ENCODE results near the gene RETREG2. TPM values are rescaled to one million over a fixed set of nuclear protein-coding genes. Genes with fewer than 3 reads are reported as not detected.

Gene RETREG2
- total RNA-seq, 1 experiment from 2014 or later, result 69.9 TPM

DNA sequence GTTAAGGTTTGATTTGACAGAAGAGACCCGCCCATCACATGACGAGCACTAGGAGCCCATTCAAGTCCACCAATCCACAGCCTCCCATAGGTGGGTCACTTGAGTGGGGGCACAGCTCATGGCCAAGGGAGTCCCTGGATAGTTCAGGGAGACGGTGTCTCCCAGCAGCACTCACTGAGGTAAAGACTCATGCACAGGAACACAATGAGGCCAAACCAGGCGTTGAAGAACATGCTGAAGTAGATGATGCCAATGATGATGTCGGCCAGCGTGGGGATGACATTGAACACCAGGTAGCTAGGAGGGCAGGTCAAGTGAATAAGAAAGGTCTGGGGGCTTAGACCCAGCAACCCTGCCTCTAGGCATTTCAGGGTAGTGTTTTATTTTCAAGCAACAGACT, 36.7 kb downstream of the RETREG2 start:
- no peak for DNase-seq (ENCODE audit: low read depth)

DNA sequence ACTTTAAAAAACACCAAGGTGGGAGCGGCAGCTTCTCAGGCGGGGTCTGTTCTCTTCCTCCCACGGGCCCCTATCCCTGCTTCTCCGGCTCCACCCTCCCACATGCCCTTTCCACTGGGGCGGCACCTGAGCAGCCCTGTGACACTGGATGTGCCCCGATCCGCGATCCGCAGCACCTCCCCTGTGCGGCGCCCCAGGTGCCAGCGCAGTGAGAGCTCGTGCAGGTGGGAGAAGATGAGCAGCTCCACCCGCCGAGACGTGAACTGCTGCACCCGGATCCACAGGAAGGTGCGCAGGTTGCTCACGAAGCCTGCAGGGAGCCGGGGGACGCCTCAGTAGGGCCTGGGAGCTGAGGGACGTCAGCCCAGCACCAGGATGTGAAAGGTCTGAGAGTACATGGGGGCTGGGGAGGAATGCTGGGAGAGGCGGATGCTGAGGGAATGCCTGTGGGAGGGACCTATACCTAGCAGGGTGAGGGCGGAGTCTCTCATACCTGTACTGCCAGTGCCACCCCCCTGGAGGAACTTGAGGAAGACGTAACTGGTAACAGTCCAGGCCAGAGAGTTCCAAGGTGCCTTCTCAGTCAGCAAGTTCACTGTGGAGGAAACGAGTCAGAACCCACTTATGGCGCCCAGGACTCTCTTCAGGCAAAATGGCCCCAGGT, 37.9 kb downstream of the RETREG2 start:
- no peak for DNase-seq (ENCODE audit: low read depth)

DNA sequence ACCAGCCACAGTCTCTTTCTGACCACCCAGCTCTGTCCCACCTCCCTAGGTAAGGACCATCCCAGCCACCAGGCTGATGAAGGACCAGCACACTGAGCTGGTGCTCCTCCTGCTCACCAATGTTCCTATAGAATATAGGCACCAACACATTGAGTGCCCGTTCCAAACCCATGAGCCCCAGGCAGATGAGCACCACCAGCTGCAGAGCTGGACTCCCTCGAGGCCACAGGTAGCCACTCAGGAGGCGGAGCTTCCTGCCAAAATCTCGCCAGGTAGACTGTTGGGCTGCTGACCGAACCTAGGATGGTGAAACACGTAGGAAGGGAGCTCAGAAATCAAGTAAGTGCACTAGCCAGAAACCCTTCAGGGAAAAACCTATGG, 38.5 kb downstream of the RETREG2 start:
- no peak for DNase-seq (ENCODE audit: low read depth)

DNA sequence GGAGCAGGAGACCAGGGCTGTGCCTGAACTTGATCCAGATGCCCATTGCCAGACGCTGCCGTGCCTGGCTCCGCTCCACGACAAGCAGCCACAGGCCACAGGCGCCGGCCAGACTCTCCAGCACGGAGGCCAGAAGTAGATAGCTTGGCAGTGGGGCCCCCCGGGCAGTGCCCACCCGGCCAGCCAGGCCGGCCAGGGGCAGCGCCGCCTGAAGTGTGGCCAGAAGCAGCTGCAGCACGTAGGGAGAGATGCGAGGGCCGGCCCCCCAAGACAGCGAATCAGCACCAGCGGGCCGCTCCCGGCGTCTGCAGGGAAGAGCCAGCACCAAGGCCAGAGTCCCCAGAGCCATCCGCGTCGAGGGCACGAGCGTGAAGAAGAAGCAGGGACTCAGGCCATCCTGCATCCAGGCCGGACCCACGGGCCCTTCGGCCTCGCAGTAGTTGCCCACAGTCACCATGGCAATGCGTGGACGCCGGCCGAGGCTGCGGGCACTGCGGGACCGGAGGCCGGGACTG, 40.2 kb downstream of the RETREG2 start:
- peak; percentile 74 for DNase-seq (ENCODE audit: low read depth)

DNA sequence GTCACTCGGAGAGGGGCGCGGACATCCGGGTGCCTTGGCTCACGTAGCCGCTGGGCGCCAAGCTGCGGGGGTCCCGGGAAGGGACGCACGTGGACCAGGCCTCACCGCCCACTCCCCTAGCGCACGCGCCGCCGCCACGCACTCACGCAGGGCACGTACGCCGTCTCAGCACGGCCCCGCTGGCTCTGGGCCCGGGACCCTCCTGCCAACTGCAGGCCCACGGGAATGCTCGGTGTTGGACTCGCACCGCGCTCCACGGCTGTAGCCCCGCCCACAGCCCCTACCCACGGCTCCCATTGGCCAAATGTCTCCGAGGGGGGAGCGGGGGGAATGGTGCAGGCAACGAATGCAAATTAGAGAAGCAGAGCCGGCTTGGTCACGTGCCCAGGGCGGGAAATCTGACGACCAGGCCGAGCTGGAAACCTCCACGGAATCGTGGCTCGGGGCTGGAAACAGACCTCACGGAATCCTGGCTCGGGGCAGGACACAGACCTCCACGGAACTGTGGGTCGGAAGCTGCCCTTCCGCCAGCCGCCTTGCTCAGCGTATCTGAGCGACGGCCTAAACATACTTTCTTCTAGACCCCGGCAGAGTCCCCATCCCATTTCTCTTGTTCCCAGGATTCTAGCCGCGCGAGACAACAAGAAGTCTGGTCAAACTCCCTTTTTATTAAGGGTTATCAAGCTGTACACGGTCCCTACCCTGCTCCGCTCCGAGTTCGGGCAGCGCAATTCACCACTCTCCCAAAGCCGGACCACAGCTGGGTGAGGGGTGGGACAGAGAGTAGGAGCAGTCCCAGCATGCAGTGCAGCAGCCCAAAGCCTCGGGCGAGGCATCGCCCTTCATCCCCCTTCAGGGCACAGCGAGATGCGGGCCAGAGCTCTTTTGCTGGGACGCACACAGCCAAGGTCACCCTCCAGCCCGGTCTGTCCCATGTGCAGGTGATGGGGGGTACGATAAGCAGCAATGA, 40.9 kb downstream of the RETREG2 start, which contains the start of gene ABCB6:
TSS of gene ABCB6 (minus strand) at position 227 of the 970 bp plus-strand sequence. CDS start 285 bp downstream, outside the sequence.
- DNase-seq (ENCODE audit: low read depth), result peak; percentile 85

DNA sequence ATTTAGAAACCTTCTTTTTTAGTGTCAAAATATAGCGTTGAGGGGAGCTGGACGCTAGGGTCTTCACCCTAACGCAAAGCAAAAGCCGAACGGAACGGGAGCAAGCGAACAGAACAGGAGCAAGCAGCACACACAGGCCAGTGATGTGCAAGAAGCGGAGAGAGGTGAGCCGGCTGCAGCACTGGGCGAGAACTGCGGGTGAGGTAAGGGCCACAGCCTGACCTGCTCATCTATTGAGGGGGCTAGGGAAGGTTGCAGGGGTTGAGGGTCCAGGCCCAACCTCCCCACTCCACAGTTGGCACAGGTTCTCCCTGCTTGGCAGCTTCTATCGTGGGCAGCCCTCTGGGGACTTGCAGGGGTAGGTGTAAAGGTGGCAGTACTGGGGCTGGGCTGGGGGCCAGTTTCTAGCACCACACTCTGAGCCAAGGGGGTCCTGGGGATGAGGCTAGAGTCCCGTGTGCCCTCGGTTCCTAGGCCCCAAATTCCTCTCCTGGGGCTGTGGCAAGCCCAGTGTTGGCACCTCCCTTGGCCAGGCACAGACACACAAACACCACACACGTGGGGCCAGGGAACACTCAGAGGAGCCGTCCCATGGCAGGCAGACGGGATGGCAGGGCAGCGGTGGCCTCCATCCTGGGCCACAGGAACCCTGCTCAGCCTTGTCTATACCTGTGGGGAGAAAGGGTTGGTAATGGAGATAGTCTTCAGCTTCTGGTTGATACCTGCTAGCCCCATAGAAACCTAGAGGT, 41.9 kb downstream of the RETREG2 start:
- no peak for DNase-seq (ENCODE audit: low read depth)

DNA sequence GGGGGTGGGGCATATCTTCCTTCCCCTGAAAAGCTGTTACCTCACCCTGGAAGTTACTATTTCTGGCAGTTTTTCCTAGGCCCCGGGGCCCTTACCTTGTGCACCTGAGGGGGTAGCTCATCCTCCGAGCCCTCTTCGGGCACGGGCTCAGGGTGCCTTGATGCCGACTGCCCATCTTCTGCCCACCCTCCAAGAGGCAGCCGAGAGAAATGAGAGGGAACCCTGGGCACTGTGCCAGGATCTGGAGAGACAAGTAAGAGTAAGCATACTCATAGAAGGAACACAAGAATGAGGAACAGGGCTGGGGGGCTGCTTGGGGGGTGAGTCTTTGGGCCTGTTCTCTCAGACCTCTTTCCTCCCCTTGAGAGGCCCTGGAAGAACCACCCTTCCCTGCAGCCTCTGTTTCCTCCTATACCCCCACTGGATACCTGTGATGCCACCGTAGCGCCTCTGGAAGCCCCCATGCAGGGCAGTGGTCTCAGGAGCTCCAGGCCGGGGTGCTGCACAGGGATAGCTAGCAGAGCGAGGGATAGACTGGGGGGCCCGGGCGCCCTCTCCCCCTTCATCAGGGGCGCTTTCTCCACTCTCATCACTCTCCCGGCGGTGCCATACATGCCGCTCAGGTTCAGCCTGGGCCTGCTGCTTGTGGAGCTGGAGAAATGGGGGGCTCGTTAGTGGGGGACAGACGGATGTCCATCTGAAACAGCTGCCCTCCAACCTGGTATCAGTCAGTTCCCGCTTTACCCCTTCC, 42.8 kb downstream of the RETREG2 start:
- DNase-seq (ENCODE audit: low read depth), result no peak

DNA sequence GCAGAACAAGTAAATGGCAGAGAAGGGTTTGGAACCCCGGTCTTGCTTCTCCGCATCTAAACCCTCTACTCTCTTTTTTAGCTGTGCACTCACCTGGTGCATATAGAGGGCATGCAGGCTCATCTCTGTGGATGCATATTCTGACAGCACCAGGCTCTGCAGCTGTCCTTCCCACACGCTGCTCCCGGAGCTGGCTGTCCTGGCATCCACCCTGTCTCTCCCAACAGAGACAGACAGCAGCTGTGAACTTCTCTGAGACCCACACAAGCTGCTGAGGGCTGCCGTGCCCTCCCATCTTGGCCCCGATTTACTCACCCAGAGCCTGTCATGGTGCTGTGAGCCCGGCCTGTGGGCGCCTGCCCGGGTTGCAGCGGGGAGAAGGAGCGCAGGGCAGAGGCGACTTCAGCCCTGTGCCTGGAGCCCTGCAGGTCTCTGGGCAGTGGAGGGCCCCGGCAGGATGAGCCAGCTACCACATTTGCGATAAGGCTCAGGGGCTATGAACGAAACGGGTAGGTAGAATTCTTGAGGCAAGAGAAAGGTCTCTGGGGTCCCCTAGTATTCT, 44.0 kb downstream of the RETREG2 start:
- no peak for DNase-seq (ENCODE audit: low read depth)

DNA sequence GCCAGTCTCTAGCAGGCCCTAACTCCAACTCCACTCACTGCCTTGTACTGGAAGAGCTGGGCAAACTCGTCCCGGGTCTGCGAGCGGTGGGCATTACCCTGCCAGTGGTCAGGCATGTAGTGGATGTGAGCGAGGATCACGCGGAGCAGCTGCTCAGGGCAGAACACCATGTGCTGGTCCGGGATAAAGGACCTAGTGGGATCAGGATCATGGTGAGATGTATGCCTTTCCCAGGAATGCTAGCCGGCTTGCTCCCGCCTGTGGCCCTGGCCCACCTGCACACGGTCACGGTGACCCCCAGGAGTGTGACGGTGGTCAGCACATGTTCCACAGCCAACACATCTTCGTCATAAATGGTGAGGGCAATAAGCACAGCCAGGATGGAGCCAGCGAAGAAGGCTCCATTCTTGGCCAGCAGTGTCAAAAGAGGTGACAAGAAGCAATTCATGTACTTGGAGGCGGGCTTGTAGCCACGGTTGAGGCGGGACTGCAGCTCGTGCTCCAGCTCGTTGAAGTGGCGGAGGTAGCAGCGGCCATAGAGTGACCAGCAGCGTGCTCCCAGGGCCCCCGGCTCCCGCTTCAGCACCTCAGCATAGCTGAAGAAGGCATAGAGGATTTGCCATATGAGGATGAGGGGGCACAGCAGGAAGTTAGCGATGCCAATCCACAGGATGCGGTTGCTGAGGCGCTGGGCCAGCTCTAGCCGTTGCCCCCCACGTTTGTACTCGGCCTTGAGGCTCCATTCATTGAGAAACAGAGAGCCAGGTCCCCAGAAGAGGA, 45.9 kb downstream of the RETREG2 start:
- DNase-seq (ENCODE audit: low read depth), result no peak

DNA sequence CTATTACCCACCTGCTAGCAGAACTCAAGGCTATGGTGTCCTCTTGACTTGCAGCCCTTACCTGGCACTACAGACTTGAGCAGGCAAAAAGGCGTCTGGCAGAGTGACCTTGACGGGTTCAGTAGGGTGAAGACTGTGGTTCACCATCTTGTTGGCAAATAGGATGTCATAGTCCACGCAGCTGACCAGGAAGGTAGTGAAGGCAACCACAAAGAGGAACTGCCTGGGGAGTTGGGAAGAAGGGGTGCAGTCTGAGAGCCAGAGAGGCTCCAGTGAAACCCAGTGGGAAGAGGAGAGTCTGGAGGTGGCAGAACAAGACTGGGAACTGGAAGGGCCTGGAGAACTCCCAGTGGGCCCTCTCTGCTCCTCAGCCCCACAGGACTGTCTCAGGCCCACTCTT, 47.3 kb downstream of the RETREG2 start:
- no peak for DNase-seq (ENCODE audit: low read depth)

DNA sequence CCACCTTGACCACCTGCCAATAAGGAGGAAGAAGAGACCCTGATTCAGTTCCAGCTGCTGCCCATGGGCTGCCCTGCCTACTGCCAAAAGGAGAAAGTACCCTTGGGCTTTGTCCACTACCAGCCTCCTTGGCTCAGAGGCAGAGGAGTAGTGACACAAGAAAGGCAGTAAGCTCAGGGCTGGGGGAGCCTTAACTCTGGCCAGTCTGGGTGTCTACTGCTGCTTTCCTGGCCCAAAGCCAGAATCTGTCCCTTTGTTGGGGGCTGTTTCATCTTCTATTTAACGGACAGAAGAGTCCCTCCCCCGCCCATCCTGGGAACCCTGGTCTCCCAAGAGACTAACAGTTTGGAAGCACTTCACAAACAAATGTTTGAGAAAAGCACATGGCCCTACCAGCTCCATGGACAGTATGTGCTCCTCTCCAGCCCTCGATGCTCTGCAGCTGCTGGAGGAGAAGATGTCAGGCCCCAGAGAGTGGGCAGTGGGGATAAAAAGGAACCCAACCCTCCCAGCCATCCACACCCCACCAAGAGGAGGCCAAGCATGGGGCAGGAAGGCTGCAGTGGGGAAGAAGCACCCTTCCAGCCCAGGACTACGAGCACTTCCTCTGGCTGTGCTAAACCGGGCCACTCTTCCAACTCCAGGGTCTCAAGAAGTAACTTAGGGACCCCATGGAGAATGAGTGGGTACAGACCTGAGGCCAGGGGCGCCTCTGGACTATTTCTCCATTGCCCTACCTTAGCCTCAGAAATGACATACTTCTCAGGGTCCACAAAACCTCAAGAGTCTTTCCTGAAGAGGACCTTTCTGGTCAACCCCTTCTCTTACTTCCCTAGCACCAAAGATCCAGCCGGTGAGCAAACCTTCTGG, 50.2 kb downstream of the RETREG2 start:
- DNase-seq (ENCODE audit: low read depth), result no peak

DNA sequence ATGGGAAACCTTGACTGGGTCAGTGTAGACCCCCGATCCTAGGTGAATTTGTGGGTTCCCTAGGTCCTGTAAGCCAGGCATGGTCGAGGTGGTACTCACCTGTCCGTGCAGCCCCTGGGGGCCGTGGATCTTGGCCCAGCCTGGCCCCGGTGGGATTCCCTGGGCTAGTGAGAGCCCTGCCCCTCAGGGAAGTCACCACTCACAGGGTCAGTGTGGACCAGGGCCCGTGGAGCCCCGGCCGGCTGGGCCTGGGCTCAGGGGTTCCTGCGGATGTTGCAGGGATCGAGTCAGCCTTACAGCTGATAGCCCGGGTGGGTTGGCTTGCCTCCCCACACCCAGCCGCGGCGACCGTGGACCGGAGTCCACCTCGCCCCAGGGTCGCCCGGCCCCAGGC, 50.8 kb downstream of the RETREG2 start:
- DNase-seq (ENCODE audit: low read depth), result no peak

DNA sequence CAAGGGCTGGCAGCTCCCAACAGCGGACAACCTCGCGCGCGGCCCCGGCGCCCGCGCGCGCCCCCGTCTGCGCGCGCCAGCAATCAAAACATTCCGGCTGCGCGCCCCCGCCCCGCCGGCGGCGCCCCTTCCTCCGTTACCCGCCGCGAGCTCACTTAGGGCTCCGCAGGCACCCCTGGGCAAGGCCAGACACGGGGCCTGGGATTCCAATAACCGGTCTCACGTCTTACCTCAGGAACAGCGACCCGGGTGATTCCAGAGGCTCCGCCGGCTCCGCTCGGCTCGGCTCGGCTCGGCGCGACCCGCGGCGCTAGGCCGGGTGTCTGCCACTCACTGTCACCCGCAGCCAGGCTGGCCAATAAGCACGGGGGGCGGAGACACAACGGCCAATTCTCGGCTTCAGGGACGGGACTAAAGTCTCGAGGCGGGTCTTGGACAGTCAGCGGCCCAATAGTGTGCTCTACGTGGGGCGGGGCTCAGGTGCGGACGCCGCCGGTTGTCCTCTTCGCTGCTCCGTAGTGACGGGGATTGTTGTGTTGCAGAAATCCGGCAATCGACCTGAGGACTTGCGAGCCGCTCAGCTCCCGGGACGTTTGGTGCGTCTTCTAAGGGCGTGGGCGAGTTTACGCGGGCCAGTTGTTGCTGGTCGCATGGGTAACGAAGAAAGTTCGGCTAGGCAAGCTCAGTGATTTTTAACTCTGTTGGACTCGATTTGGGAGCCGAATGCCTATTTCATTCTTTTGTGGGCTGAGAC, 51.4 kb downstream of the RETREG2 start, which contains the start of the genes ANKZF1 and ATG9A:
TSS of gene ANKZF1 (plus strand) at position 502 of the 754 bp plus-strand sequence. CDS start 452 bp downstream, outside the sequence.
TSS of gene ATG9A (minus strand) at position 332 of the 754 bp plus-strand sequence. CDS start 1,612 bp downstream, outside the sequence.
- peak; percentile 99 for DNase-seq (ENCODE audit: low read depth)

DNA sequence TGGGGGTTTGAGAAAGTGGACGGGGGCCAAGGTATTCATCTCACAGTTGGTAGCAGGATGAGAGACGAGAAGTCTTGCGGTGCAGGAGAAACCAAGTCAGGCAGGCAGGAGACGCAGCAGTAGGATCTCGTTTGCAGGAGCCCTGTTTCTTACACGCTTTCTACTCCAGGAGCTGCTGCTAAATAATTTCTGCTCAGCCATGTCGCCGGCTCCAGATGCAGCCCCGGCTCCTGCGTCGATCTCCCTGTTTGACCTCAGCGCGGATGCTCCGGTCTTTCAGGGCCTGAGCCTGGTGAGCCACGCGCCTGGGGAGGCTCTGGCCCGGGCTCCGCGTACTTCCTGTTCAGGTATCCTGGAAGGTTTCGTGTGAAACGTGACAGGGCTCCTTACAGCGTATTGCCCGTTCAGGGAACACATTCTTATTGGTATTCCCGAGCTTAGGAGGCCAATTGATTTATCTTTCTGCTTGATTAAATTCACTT, 52.0 kb downstream of the RETREG2 start:
- peak; percentile 42 for DNase-seq (ENCODE audit: low read depth)

DNA sequence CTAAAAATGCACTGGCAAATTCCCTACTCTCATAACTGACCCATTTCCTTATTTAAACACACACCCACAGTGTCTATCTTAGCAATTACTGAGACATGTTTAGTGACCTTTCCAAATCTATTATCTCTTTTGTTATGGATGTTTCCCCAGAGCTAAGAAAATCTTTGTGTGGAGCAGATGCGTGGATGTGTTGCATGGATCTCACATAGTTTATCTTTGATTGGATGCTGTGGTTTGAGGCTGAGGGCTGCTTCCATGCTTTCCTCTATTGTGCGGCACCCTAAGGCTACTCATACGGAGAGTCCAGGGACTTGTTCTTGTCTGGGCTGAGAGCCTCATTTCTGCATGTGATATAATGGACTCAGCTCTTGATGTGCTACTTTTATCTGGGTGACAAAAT, 56.3 kb downstream of the RETREG2 start:
- DNase-seq (ENCODE audit: low read depth), result no peak
